IMR-90 (cell line): Measurements from ENCODE around the gene GPR179.

Experiments used
- BHLHE40 ChIP-seq: fragments of 150-350 bp; IDR thresholded peaks from 2 replicates; pipeline ENCODE4 v1.6.1; 2016; ENCODE audit warnings: mild to moderate bottlenecking, low read depth, low read length
- CHD1 ChIP-seq: IDR thresholded peaks from 2 replicates; pipeline ENCODE4 v1.6.1; 2012; ENCODE audit warnings: low read depth, low read length, improper control_type of control experiment
- FOS ChIP-seq: fragments of 150-350 bp; IDR thresholded peaks from 2 replicates; pipeline ENCODE4 v1.6.1; 2016; ENCODE audit warnings: low read depth, low read length
- MAFK ChIP-seq: IDR thresholded peaks from 2 replicates; pipeline ENCODE4 v1.6.1; 2012; ENCODE audit warnings: low read depth, low read length, improper control_type of control experiment
- MAZ ChIP-seq: IDR thresholded peaks from 2 replicates; pipeline ENCODE4 v1.6.1; 2012; ENCODE audit warnings: low read depth, mild to moderate bottlenecking, low read length, improper control_type of control experiment, moderate library complexity, borderline replicate concordance
- MXI1 ChIP-seq: IDR thresholded peaks from 2 replicates; pipeline ENCODE4 v1.6.1; 2012; ENCODE audit warnings: low read depth, mild to moderate bottlenecking, low read length, moderate library complexity, borderline replicate concordance
- POLR2A ChIP-seq: IDR thresholded peaks from 2 replicates; pipeline ENCODE4 v1.6.1; 2012; ENCODE audit warnings: mild to moderate bottlenecking, low read depth, low read length
- RAD21 ChIP-seq: IDR thresholded peaks from 2 replicates; pipeline ENCODE4 v1.6.1; 2012; ENCODE audit warnings: low read length, improper control_type of control experiment
- RFX5 ChIP-seq: IDR thresholded peaks from 2 replicates; pipeline ENCODE4 v1.8.0; 2012; ENCODE audit warnings: low read depth, mild to moderate bottlenecking, low read length, moderate library complexity
- SMC3 ChIP-seq: fragments of 150-350 bp; IDR thresholded peaks from 2 replicates; pipeline ENCODE4 v1.6.1; 2016; ENCODE audit warnings: low read depth, mild to moderate bottlenecking, antibody characterized with exemption, low read length, moderate library complexity
- TF ChIP-seq, protein P1 (sequence below): conservative IDR thresholded peaks from 2 replicates; pipeline ENCODE4 v1.5.1; 2012; ENCODE audit warnings: mild to moderate bottlenecking, low read depth, low read length, improper control_type of control experiment
- TF ChIP-seq, protein P2 (sequence below): fragments of 150-350 bp; IDR thresholded peaks from 2 replicates; pipeline ENCODE4 v1.6.1; 2017; ENCODE audit warnings: mild to moderate bottlenecking, antibody characterized with exemption, low read length, low read depth

DNA sequence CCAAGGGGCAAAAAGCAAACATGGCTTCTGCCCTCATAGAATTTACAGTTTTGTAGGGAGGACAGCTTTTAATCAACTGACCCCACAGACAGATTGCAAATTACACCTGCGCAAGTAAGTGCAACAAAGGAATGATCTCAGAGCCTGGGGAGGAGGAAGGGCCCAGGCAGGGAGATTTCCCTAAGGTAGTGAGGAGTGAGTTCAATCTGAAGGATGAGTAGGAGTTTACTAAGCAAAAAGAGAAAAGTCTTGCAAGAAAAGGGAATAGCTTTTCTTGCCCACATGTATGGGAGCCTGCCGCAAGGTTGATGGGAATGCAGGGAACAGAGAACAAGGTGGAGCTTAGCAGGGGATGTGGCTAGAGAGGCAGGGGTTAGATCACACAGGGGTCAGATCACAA lies 6.3 kb upstream of the GPR179 start:
- TF ChIP-seq, protein P1, sequence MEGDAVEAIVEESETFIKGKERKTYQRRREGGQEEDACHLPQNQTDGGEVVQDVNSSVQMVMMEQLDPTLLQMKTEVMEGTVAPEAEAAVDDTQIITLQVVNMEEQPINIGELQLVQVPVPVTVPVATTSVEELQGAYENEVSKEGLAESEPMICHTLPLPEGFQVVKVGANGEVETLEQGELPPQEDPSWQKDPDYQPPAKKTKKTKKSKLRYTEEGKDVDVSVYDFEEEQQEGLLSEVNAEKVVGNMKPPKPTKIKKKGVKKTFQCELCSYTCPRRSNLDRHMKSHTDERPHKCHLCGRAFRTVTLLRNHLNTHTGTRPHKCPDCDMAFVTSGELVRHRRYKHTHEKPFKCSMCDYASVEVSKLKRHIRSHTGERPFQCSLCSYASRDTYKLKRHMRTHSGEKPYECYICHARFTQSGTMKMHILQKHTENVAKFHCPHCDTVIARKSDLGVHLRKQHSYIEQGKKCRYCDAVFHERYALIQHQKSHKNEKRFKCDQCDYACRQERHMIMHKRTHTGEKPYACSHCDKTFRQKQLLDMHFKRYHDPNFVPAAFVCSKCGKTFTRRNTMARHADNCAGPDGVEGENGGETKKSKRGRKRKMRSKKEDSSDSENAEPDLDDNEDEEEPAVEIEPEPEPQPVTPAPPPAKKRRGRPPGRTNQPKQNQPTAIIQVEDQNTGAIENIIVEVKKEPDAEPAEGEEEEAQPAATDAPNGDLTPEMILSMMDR = no peak
- TF ChIP-seq SMC3 (no peak), POLR2A (no peak), CHD1 (no peak), RFX5 (no peak), MAZ (no peak), FOS (no peak), BHLHE40 (no peak), MAFK (no peak), RAD21 (no peak), MXI1 (no peak)
- TF ChIP-seq, protein P2, sequence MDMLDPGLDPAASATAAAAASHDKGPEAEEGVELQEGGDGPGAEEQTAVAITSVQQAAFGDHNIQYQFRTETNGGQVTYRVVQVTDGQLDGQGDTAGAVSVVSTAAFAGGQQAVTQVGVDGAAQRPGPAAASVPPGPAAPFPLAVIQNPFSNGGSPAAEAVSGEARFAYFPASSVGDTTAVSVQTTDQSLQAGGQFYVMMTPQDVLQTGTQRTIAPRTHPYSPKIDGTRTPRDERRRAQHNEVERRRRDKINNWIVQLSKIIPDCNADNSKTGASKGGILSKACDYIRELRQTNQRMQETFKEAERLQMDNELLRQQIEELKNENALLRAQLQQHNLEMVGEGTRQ = no peak
